GM12892 (cell line): Measurements from ENCODE around the gene KRTAP20-2.

Experiments used
- POLR2A ChIP-seq: IDR thresholded peaks from 2 replicates; pipeline ENCODE4 v1.6.1; 2011; ENCODE audit warnings: low read depth, low read length, control low read depth
- POLR2AphosphoS5 ChIP-seq: IDR thresholded peaks from 2 replicates; pipeline ENCODE4 v1.6.1; 2011; ENCODE audit warnings: low read depth, low read length, control low read depth
- TAF1 ChIP-seq: IDR thresholded peaks from 2 replicates; pipeline ENCODE4 v1.6.1; 2011; ENCODE audit warnings: low read depth, mild to moderate bottlenecking, control low read depth, low read length, borderline replicate concordance

DNA sequence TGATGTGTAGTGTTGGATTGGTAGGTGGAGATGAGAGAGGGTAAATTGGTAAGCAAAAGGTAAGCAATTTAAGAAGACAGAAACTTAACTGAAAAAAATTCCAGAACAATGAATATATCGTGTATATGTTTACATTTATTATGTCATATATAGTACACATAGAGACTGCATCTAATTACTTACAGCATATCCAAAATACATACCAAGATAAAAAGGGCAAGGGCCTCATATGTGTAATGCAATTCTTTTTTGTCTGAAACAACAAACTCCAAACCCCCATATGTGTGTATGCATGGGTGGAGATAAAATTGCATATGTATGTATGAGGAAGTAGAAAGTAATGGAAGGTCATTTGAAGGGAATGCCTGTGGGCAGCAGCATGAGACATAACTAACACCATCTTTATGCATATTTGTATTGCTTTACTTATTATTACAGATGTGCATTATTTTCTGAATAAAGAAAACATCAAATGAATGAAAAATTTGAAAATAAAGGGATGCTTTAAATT lies 12.0 kb downstream of the KRTAP20-2 start:
- TF ChIP-seq POLR2AphosphoS5 (no peak), POLR2A (no peak), TAF1 (no peak)
